Stimulated activated CD8-positive, alpha-beta memory T cell treated with anti-CD3 and anti-CD28 coated beads, Interleukin-15, amount 100 ng/mL, for 1 hour (primary cell): ENCODE data around the gene SH3TC1.

Source experiments
- DNase-seq: peaks from one replicate; pipeline ENCODE4 v3.0.0-alpha.2; 2020; ENCODE audit warnings: low read depth

The SH3TC1 gene

DNA sequence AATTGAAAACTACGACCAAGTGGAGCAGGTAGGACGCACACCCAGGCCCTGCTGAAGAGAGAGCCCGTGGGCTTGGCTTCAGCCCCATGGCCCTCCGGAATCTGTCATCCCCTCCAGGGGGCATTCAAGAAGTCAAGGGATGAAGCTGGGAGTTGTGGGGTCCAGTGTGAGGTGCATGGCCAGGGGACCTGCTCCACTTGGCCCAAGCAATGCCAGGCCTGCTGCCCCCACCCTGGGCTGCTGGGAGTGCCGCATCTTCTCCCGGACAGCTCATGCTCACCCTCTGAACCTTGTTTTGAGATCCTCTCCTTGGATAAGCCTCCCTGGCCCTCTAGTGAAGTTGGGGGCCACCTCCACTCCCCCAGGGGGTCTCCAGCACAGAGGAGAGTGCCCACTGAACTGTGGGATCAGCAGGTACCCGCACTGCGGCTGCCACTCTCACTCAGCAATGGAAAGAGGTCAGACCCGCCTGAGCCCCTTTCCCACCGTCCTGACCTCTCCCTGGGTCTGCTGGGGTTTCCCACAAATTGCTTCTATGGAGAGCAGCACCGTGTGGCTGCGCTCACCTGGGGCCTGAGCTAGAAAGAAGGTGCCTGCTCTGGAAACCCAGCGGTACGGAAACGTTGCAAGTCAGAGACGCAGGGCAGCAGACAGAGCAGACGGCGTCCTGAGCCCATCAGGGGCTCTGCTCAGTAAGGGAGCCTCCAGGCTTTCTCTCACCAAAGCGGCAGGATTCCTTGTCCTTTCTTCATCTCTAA is 35.5 kb upstream of the SH3TC1 start:
- no peak for DNase-seq

DNA sequence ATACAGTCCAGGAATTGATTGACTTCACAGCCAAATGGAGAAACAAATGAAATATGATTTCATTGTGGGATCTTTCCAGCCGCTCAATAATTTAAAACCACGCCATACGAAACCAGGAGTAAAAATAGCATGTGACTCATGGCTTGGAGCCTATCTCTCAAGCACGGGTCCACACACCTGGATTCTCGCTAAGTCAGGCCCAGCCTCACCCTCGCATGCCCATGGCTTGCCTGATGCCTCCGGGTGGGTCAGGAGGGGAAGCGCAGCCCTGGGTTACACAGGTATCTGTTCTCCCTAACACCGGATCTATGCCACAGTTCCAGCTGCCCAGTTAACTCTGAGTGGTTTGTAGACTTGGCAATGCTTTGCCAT is 34.9 kb upstream of the SH3TC1 start:
- DNase-seq: no peak

DNA sequence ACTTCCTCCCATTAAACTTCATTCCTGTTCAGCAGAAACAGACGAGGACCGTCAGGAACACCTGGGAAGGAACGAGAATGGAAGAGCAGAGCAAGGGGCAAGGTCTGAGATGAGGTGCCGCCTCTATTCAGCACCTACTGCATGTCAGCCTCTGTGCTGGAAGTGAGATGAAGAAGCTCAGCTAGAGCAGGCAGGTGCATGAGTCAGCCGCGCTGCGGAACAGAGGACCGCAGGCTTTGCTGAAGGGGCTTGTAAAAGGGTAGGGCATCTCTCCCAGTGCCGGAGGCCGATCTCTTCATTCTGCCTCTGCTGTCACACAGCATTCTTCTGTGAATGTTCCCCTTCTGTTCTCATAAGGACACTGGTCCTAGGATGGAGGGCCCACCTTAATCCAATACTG is 34.4 kb upstream of the SH3TC1 start:
- DNase-seq: no peak

DNA sequence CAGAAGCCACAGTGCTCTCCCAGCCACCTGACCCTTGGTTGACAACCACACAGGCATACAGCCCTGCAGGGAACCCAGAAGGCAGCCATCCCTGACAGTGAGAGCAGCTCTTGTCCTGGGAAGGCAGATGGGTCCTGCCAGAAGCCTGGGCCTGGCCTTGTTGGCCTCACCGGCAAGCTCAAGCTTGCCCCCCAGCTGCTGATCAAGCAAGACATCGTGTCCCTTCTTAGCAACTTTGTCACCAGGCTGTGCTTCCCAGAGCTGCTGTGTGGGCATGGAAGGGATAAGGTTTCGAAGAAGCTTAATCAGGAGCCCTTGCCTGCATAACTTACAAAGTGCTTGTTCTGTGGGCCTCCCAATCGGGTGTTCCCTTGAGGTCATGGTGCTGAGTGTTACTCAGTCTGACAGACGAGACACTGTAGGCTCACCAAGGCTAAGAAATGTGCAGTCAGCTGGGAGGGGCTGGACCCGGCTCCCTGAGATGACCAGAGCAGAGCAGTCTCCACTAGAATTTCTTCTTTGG is 33.7 kb upstream of the SH3TC1 start:
- DNase-seq: no peak

DNA sequence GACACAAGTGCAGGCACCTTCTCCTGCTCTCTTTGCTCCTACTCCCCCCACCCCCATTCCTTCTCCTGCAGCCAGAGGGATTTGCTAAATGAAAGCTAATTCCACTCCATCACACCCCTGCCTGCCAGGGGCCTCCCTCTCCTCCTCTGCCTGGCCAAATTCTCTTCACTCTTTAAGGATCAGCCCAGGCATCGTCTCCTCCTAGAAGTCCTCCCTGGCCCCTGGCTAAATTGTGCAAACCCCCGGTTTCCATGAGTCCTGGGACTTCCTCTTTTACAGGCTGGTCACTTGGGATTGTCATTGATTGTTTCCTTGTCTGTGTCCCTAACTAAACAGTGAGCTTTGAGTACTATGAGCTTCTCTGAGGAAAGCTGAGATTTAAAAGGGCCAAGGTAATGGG is 31.8 kb upstream of the SH3TC1 start:
- no peak for DNase-seq

DNA sequence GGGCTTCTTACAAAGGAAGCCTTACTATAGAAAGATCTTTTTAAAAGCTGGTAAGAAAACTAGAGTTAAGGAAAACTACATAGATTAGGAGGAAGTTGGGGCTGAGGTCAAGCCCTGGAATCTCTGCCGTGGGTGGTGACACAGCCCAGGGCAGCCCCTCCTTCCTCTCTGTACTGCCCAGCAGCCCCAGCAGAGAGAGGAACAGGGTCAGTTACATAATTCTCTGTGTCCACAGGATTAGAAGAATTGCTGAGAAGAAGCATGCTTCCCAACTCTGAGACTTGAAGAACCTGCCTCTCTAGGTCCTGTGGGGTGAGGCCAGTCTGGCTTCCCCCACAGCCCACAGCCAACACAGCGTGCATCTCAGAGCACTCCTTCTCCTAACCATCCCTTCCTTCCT is 31.3 kb upstream of the SH3TC1 start:
- DNase-seq: no peak

DNA sequence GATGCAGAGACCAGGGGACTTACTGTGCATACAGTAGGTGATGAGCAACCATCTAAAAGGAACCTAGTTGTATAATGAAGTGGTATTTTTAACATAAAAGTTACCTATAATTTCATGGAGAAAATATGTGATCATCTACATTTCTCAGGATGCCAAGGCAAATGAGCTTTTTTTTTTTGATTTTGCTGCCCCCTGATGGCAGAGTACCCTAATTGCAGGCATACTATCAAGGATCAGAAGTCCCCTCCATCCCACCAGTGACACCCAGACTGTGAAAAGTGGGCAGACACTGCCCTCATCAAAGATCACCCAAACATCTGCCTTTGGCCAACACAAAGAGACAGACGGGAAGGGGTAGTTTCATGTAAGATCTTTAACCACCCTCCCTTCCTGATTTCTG is 30.9 kb upstream of the SH3TC1 start:
- no peak for DNase-seq

DNA sequence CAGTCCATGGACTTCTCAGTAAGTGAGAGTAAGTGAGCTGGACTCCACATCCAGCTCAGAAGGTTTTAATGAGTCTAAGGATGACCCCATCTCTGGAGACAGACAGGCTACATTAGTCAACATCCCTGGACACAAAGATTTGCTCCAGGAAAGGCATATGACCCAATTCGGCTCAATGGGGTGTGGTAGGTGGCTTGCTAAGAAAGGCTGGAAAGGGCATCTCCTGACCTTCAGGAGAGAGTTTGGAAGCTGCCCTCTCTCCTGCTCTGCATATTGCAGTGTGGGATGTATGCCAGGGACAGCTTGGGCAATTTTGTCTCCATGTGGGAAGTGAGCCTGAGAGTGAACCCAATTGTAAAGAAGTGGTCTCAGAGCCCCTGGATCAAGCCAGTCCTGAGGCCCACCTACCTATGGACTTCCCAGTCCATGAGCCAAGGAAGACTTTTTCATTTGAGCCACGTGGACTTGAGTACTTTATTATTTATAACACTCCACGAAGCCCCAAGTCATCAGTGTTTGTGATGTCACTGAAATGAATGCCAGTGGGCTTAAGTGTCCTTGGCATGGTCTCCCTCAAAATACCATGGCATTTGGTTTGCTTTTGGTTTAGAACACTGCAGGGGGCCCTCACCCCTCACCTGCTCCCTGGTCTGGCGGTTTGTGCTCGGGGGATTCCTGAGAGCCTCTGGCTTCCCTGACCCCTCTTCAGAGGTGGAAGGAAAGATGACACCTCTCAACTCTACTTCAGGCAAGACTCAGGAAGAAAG is 30.1 kb upstream of the SH3TC1 start:
- DNase-seq: no peak

DNA sequence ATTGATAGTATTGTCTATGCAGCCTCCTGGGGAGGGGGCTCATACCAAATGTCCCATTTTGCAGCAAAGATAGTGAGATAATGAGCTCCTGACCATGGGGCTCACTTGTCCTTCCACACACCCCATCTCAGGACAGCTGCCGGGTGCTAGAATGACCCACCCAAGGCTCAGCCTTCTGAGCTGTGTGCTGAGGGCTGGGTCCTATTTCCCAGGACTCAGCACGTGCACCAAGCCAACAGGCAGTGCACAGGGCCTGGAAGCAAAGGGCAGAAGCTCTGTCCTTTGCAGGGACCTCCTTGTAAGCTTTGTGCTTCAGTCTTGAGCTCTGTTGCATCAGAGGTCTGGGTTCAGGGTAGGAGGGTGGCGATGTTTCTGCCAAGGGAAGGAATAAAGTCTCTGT is 29.3 kb upstream of the SH3TC1 start:
- DNase-seq: no peak

DNA sequence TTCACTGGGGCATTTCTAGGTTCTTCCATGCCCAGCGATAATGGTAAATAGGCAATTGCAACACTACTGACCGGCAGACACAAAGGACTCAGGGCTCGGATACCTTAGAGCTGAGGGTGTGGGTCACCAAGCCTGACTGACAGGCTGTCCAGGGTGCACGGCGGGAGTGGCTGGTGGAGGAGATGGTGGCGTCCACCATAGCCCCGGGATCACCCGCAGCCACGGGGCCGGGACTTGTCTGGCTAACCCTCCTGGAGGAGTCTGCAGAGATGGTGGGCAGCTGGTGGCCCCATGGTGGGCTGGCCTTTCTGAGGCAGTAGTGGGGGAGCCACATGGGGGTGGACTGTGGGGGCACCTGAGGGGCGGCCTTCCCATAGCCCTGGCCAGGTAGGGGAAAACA is 28.7 kb upstream of the SH3TC1 start:
- no peak for DNase-seq

DNA sequence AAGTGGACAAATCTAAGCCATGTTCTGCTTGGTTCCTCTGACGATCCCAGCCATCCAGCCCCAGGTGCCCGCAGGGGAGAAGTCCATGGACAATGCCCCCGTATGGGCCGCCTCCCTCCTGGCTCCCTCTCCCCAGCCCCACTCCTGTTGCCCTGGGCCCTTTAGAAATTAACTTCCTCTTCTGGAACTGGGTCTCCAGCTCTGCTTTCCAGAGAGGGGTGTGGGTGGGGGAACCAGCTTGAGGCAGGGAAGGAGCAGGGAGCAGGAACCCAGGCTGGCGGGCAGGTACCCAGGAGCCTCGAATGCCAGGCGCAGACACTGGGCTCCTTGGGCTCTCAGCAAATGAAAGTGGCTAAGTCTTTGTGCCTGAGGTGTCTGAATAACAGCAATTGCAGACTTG is 27.8 kb upstream of the SH3TC1 start:
- DNase-seq: no peak

DNA sequence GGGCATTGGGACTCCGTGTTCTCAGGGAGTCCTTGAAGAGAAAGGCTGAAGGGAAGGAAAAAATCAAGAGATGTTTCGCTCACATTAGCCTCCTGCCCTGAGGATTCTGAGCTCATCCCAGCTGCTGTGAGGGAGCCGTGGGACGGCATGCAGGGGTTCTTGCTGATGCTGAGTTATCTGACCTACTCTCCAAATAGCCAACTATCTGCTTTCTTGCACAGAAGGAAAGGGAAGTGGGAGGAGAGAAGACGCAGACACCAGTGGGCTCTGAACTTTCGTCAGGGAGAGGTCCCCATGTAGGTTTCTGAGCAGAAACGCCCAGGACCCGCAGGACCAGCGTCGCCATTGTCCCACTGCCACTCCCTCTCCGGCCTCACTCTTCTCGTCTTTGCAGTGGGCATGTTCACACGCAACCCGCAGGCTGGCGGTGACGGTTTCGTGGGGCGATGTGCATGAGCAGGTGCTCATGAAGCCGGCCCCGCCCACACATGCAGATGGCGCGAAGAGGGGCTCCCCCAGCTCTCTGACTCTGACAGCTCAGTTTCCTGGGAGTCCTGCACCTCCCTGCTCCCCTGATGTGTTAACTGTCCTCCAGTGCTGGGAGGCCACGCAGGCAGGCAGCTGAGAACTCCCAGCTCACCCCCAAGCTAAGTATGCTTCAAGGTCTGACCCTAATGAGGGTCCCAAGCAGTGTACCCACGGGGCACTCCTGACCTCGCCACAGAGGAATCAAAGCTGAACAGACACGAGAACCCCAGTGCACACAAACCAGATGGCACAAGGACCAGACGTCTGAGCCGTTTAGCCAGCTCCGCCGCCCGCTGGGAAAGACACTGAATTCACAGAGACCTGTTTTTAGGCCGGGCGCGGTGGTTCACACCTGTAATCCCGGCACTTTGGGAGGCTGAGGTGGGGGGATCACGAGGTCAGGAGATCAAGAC is 26.8 kb upstream of the SH3TC1 start:
- DNase-seq: no peak

DNA sequence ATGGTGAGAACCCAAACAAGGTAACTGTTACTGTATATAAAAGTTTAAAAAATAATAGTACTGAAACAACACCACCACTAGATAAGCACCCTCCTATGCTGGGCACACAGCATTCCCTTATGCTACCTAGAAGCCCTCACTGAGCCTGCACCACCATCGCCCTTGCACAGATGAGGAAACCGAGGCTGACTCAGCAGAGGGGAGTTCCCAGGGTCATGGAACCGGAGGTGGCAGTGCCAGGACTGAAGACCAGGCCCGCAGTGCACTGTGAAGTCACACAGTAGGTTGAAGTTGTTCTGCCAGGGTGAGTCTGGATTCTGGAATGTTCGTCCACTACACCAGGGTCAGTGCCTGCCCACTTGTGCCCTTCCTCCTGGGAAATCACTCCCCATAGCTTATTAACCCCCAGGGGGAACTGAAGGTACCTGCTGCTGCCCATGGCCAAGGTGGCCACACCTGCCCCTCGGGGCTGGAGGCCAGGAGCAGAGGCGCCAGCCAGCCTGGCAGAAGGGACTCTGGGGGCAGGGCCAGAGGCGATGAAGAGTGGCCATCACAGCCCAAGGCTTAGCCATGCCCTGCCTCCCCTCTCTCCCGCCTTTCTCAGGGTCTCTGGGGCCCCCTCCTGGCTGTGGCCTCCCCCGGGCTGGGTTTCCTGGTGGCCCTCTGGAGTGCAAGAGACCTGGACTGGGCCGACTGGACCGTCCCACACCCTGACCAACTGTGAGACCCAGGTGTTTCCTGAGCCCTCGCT is 25.4 kb upstream of the SH3TC1 start:
- DNase-seq: no peak

DNA sequence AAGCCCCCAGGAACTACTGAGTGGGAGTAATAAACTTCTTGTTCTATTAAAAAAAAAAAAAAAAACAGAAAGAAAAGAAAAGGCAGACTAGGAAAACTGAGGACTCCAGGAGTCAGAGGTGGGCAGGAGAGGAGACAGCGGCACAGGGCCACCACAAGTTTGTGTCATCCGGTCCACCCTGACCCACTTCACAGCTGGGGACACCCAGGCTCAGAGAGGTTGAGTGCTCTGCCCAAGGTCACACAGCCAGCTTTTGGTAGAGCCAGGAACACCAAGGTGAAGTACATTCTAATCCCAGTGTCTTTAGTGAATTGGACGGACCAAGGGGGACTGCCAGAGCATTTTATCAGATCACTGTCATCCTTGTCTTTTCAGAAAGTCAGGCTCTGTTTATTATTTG is 24.1 kb upstream of the SH3TC1 start:
- DNase-seq: no peak

DNA sequence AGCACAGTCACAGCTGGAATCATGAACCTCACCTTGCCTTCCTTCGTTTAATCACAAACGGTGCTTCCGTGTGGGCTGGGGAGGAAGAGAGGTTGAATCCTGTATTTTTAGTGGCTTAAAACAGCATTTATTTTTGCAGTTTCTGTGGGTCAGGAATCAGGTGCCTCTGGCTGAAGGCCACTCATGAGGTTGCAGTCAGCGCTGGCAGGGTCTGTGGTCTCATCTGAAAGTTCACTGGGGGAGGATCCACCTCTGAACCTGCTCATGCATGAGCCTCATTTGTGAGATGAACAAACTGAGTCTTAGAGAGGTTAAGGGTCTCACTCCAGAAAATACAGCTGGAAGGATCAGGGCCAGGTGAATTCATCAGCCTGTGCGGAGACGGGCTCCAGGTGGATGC is 23.4 kb upstream of the SH3TC1 start:
- no peak for DNase-seq

DNA sequence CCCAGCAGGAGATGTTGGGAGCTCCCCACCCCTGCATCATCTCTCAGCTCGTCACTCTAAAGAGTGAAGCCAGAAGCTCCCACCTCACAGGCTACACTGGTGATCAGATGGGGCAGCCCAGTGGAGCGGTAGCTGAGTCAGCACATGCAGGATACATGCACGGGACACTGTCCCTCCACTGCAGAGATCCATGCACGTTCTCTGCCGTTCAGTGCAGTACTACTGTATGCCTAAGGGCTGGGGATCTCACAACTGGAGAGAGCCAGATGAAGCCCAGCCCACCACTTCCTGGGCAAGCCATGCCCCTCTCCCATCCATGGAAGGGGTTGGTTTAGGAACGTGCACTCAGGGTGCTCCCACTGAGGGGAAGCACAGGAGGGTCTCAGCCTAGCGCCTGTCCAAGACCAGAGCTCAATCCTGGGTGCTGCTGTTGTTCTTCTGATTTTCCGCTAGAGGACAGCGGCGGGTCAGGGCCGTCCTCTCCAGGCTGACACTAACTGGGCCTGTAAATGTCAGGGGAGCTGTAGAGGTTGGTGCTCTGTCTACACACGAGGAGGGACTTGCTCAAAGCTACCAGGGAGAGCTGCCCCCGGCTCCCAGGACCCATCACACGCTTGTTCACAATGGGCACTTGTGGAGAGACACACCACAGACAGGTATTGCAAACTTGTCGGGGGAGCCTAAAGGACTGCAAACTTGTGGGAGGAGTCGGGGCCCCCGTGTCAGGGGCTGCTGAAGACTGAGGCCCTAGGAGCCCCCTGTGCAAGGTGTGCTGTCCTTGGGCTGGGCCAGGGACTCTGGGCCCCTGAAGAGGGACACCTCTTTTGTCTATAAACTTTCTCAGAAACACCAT is 22.3 kb upstream of the SH3TC1 start:
- no peak for DNase-seq

DNA sequence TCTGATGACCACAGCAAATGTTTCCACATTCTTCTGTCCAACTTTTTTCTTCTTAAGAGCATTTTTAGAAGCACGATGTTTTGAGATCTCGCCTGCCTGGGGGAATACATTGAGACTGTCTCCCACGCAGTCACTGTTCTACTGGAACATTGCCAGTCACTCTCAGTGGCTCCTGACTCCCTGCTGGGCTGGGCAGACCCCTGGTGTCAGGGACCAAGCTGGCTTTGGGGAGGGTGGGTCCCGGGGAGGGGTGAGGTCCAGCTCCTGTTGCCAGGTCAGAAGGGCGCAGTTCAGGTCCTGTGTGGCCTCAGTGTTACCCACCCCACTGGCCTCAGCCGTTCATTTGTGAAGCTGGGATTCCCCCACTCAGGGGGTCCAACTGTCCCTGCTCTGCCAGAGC is 21.5 kb upstream of the SH3TC1 start:
- DNase-seq: no peak

DNA sequence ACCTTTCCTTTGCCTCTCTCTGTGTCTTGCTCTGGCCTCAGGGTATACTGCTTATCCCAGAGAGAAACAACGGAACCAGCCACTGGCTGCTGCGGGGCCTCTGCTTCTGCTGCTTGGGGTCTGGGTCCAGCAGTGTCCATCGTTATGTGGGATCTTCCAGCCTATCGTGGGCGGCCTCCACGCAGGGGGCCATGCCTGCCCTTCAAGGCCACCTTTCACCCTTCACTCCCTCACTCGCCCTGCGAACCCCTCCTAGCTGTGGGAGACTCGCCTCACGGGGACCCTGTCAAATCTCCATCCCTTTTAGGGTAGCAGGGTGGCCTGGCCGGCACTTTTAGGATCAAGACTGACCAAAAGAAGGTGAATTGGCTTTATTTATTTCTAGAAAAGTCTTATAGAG is 21.1 kb upstream of the SH3TC1 start:
- DNase-seq: no peak

DNA sequence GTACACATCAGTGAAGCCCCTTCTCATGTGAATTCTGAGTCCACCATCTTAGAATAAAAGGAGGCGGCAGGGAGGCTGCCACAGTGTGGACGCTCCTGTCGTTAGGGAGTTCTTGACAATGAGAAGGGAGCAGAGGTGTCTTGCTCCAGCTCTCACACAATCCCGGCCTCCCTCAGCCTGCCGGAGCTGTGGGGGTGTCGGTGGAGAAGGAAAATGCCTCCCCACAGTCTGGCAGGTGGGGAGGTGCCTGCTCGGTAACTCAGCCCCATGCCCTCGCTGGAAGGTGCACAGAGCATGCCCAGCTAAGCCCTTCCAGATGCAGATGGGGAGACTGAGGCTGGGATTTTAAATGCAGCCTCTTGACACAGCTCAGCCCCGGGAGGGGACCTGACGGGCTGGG is 20.0 kb upstream of the SH3TC1 start:
- DNase-seq: no peak

DNA sequence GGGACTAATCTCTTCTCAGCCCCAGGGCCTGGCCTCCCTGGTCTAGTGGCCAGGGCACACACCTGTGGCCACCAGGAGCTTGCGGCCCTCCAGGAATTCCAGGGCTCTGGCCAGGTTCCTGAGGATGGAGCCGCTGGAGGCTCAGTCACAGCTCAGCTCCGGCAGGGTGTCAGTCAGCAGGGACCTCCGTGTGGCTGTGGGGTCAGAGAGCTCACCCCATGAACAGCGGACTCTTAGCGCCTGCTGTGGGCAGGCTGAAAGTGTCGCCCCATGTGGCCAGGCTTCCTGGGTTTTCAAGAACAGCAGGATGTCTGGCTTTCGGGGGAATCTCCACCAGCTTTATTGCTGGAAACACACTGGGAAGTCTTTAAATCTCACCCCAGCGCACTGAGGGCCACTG is 19.3 kb upstream of the SH3TC1 start:
- no peak for DNase-seq
